SK-N-SH (cell line): ENCODE data around the gene SLCO1A2. TPM values are rescaled to one million over a fixed set of nuclear protein-coding genes. Genes with fewer than 3 reads are reported as not detected.

Experiments
- CTCF ChIA-PET: fragments of 300-600, 350-600 bp; formaldehyde crosslinking; extraction: SDS; loops from one replicate; lab custom pipeline; 2021; lab: Yijun Ruan, JAX
- POLR2A ChIA-PET: fragments of 350-600 bp; sonication (Branson Sonifier 250); formaldehyde crosslinking; extraction: SDS; loops from one replicate; lab custom pipeline; 2020; ENCODE audit warnings: antibody characterized with exemption, inconsistent platforms; lab: Yijun Ruan, JAX
- DNase-seq: peaks from one replicate; pipeline ENCODE4 v3.0.0; 2012
- H2AFZ ChIP-seq: fragments of 200-600 bp; sonication (generic); 2 replicates; pipeline ENCODE4 v1.8.1; 2016; ENCODE audit warnings: antibody characterized with exemption, mild to moderate bottlenecking, low read depth
- H3F3A ChIP-seq: fragments of 200-600 bp; sonication (generic); replicated peaks from 2 replicates; pipeline ENCODE3; 2016; ENCODE audit warnings: antibody characterized with exemption, mild to moderate bottlenecking; ENCODE audit not compliant: insufficient read depth
- H3K27ac ChIP-seq, 2 experiments: fragments of 200-500 bp in 1 of 2; fragments of 200-600 bp in 1 of 2; sonication (Bioruptor generic) in 1 of 2; sonication (generic), shearing (Covaris generic) in 1 of 2; 2 replicates each; pipeline versions ENCODE4 v1.5.1 to v1.6.1; 2014 to 2016; ENCODE audit warnings: low read depth in 2 of 2, inconsistent platforms in 1 of 2, low read length in 1 of 2, mild to moderate bottlenecking in 1 of 2, mixed read lengths in 1 of 2
- H3K27me3 ChIP-seq: fragments of 200-600 bp; sonication (generic), shearing (Covaris generic); 2 replicates; pipeline ENCODE4 v1.6.1; 2016; ENCODE audit warnings: mixed run types; ENCODE audit not compliant: insufficient read depth
- H3K36me3 ChIP-seq, 2 experiments: fragments of 200-500 bp in 1 of 2; fragments of 200-600 bp in 1 of 2; sonication (Bioruptor generic) in 1 of 2; sonication (generic) in 1 of 2; replicated peaks in 1 of 2; 2 replicates each; pipeline versions ENCODE3 to v1.5.1; 2014 to 2016; ENCODE audit warnings: low read length in 1 of 2, mild to moderate bottlenecking in 1 of 2; ENCODE audit not compliant: insufficient read depth in 2 of 2, control insufficient read depth in 1 of 2
- H3K4me1 ChIP-seq, 2 experiments: fragments of 200-500 bp in 1 of 2; fragments of 200-600 bp in 1 of 2; sonication (Bioruptor generic) in 1 of 2; sonication (generic), shearing (Covaris generic) in 1 of 2; 2 replicates each; pipeline versions ENCODE4 v1.5.1 to v1.6.1; 2014 to 2016; ENCODE audit warnings: low read depth in 1 of 2, low read length in 1 of 2, mixed run types in 1 of 2; ENCODE audit not compliant: insufficient read depth in 2 of 2, control insufficient read depth in 1 of 2
- H3K4me2 ChIP-seq: fragments of 200-600 bp; sonication (generic), shearing (Covaris generic); 2 replicates; pipeline ENCODE4 v1.6.1; 2017; ENCODE audit warnings: mixed run types
- H3K4me3 ChIP-seq, 2 experiments: fragments of 200-500 bp in 1 of 2; fragments of 200-600 bp in 1 of 2; sonication (Bioruptor generic) in 1 of 2; sonication (generic), shearing (Covaris generic) in 1 of 2; 2 replicates each; pipeline versions ENCODE4 v1.5.1 to v1.8.1; 2014 to 2016; ENCODE audit warnings: low read depth in 2 of 2, inconsistent platforms in 1 of 2, low read length in 1 of 2, mild to moderate bottlenecking in 1 of 2, mixed read lengths in 1 of 2, moderate library complexity in 1 of 2
- H3K79me2 ChIP-seq: fragments of 200-600 bp; sonication (generic); 2 replicates; pipeline ENCODE4 v1.8.1; 2017; ENCODE audit warnings: mild to moderate bottlenecking; ENCODE audit not compliant: insufficient read depth
- H3K9ac ChIP-seq: fragments of 200-600 bp; sonication (generic); 2 replicates; pipeline ENCODE4 v1.6.1; 2017; ENCODE audit warnings: mixed run types
- H3K9me2 ChIP-seq: fragments of 200-600 bp; sonication (generic); 2 replicates; pipeline ENCODE4 v1.6.1; 2017; ENCODE audit warnings: mixed run types
- H3K9me3 ChIP-seq: fragments of 200-600 bp; sonication (generic); 2 replicates; pipeline ENCODE4 v1.6.1; 2017; ENCODE audit warnings: mixed run types, mild to moderate bottlenecking, moderate library complexity
- H4K20me1 ChIP-seq: fragments of 200-600 bp; sonication (generic); 2 replicates; pipeline ENCODE4 v1.6.1; 2017; ENCODE audit warnings: mild to moderate bottlenecking, mixed run types; ENCODE audit not compliant: insufficient read depth
- CTCF ChIP-seq: fragments of 200-600 bp; sonication (generic); IDR thresholded peaks from 2 replicates; pipeline ENCODE4 v1.6.1; 2017; ENCODE audit warnings: antibody characterized with exemption, mild to moderate bottlenecking, moderate library complexity
- ELF1 ChIP-seq: IDR thresholded peaks from 2 replicates; pipeline ENCODE4 v1.4.0; 2012
- EZH2phosphoT487 ChIP-seq: fragments of 200-600 bp; sonication (generic); IDR thresholded peaks from 2 replicates; pipeline ENCODE4 v1.6.1; 2017; ENCODE audit warnings: low read depth, mixed run types, mild to moderate bottlenecking, antibody characterized with exemption, moderate library complexity, borderline replicate concordance
- FOSL2 ChIP-seq: IDR thresholded peaks from 2 replicates; pipeline ENCODE4 v1.4.0; 2012; ENCODE audit warnings: low read depth, mild to moderate bottlenecking, moderate library complexity, borderline replicate concordance
- FOXJ3 ChIP-seq: sonication (generic); formaldehyde crosslinking; IDR thresholded peaks from 2 replicates; pipeline ENCODE4 v1.5.1; 2020; ENCODE audit warnings: mild to moderate bottlenecking, missing genetic modification reagents
- JUND ChIP-seq: IDR thresholded peaks from 2 replicates; pipeline ENCODE4 v1.4.0; 2012
- MAX ChIP-seq: IDR thresholded peaks from 2 replicates; pipeline ENCODE4 v1.4.0; 2012; ENCODE audit warnings: low read depth
- MXI1 ChIP-seq: IDR thresholded peaks from 2 replicates; pipeline ENCODE4 v1.6.1; 2012; ENCODE audit warnings: mild to moderate bottlenecking, low read depth, low read length, improper control_type of control experiment
- NFIC ChIP-seq: IDR thresholded peaks from 2 replicates; pipeline ENCODE4 v1.4.0; 2012; ENCODE audit warnings: borderline replicate concordance
- RCOR1 ChIP-seq: fragments of 150-350 bp; IDR thresholded peaks from 2 replicates; pipeline ENCODE4 v1.6.1; 2017; ENCODE audit warnings: antibody characterized with exemption, low read length
- REST ChIP-seq: IDR thresholded peaks from 2 replicates; pipeline ENCODE4 v1.6.1; 2012; ENCODE audit warnings: mild to moderate bottlenecking, low read depth, low read length, moderate library complexity
- TEAD4 ChIP-seq: IDR thresholded peaks from 2 replicates; pipeline ENCODE4 v1.4.0; 2012; ENCODE audit warnings: mild to moderate bottlenecking, borderline replicate concordance; ENCODE audit not compliant: insufficient read depth
- USF2 ChIP-seq: fragments of 150-350 bp; IDR thresholded peaks from 2 replicates; pipeline ENCODE4 v1.6.1; 2017; ENCODE audit warnings: antibody characterized with exemption, low read length, low read depth, borderline replicate concordance
- YY1 ChIP-seq: IDR thresholded peaks from 2 replicates; pipeline ENCODE4 v1.4.0; 2012; ENCODE audit warnings: low read depth, mild to moderate bottlenecking
- WGBS: methylation state at CpG from one replicate; pipeline ENCODE4 v1.1.6; 2017; ENCODE audit warnings: low lambda C conversion rate; 5-methylcytosine and 5-hydroxymethylcytosine counted together
- polyA plus RNA-seq, 3 experiments: library from polyadenylated mRNA; depleted of rRNA; stranded (reverse); fragments of >200 nt; gene quantifications; 2 replicates each; pipeline ENCODE4 v1.2.3, GENCODE V29; 2012

SLCO1A2 gene
- polyA plus RNA-seq, 1 of the 3 experiments (the other 2 are of a cell fraction) = under 0.01 TPM

- H3F3A ChIP-seq = no peaks in the 10 kb centered on the region
- POLR2A ChIA-PET = no interaction called here
- no peaks in the 10 kb centered on the region for H3K79me2 ChIP-seq
- no peaks in the 10 kb centered on the region for H3K27me3 ChIP-seq
- no peak overlapping the region for H2AFZ ChIP-seq
- no peak for DNase-seq
- no peaks in the 10 kb centered on the region for H4K20me1 ChIP-seq
- CTCF ChIA-PET = no interaction called here
- H3K9ac ChIP-seq = no peak overlapping the region
- H3K4me1 ChIP-seq = no peaks in the 10 kb centered on the region
- H3K9me3 ChIP-seq = no peaks in the 10 kb centered on the region
- no peaks in the 10 kb centered on the region for H3K36me3 ChIP-seq
- no peak overlapping the region for H3K4me3 ChIP-seq
- H3K27ac ChIP-seq = no peak overlapping the region
- TF ChIP-seq ELF1 = no peak
- TF ChIP-seq YY1 = no peak
- TF ChIP-seq JUND = no peak
- no peak for TF ChIP-seq TEAD4
- no peak for TF ChIP-seq NFIC
- no peak for TF ChIP-seq RCOR1
- TF ChIP-seq MXI1 = no peak
- no peak for TF ChIP-seq EZH2phosphoT487
- no peak for TF ChIP-seq REST
- TF ChIP-seq USF2 = no peak
- TF ChIP-seq CTCF = no peak
- TF ChIP-seq MAX = no peak
- no peak for TF ChIP-seq FOSL2
- TF ChIP-seq FOXJ3 = no peak
- H3K9me2 ChIP-seq = no peaks in the 10 kb centered on the region
- 3% methylated on average over 1 of the region's 1 CpG for WGBS
- no peak overlapping the region for H3K4me2 ChIP-seq
Observed at GRCh38 chr12:21324551-21324950, 10.2 kb downstream of the SLCO1A2 start.
